Left ventricle myocardium inferior (tissue), 1 donor: ENCODE measurements around the gene NCOA7. TPM values are rescaled to one million over a fixed set of nuclear protein-coding genes. Genes with fewer than 3 reads are reported as not detected.

ENCODE experiments used
- DNase-seq: peaks from one replicate; pipeline ENCODE4 v3.0.0-alpha.2; 2020
- H3K27ac ChIP-seq: fragments of 200-600 bp; replicated peaks from 2 replicates; pipeline ENCODE4 v1.8.0; 2021
- H3K27me3 ChIP-seq: fragments of 200-600 bp; 2 replicates; pipeline ENCODE4 v1.8.0; 2021; ENCODE audit warnings: low read depth
- H3K36me3 ChIP-seq: fragments of 200-600 bp; 2 replicates; pipeline ENCODE4 v1.8.0; 2021
- H3K4me1 ChIP-seq: fragments of 200-600 bp; 2 replicates; pipeline ENCODE4 v1.8.0; 2021
- H3K4me3 ChIP-seq: fragments of 200-600 bp; 2 replicates; pipeline ENCODE4 v1.8.0; 2021; ENCODE audit warnings: mild to moderate bottlenecking, moderate library complexity
- H3K9me3 ChIP-seq: fragments of 200-600 bp; replicated peaks from 2 replicates; pipeline ENCODE4 v1.8.0; 2021
- intact Hi-C: fragments of 100-400 bp; cut with micrococcal nuclease; formaldehyde crosslinking; loops from one replicate; pipeline ENCODE4 v1.11.0; 2022
- total RNA-seq: library from RNA; stranded (reverse); fragmentation: NEBNext Ultra II Directional; extraction: Animal tissue kit (Norgen Biotek cat#: 25700); gene quantifications from one replicate; pipeline ENCODE4 v1.2.1, GENCODE V29; 2021
- TF ChIP-seq, protein P1 (sequence below): fragments of 200-600 bp; IDR thresholded peaks from 2 replicates; pipeline ENCODE4 v1.8.0; 2021; ENCODE audit warnings: antibody characterized with exemption, mild to moderate bottlenecking, borderline replicate concordance
- donor health status: DM: no; HTN: yes; CAD: no; lungs with severe emphysema.

NCOA7 gene
- total RNA-seq, 1 donor from 2014 or later = 10.3 TPM

DNA sequence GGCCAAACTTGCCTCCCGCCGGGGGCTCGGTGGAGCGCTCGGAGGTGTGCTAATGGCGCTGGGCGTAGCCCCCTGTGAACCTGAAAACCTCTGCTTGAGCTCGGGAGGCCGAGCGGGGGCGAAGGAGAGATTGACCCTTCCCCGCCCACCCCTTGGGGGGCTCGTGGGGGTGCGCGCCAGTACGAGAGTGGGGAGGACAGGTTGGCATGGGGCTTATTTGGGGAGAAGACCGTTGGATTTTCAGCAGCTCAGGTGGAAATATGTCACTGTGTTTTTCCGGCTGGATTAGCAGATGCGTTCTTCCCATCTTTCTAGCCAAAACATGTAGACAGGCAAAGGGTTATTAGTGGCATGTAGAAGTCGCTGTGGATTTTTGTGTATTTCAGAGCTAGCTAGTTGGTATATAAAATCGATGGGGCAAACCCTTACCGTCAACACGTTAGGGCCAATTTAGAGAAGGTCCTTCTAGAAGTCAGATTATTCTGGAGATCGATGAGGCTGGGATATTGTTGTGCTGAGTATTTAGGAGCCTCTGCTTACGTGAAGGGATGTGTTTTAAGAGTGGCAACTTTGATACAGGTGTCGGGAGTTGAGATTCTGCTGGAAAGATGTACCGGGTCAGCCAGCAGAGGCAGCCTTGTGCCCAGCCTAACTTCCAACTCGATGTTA, 525 bp downstream of the NCOA7 start:
- Histone ChIP-seq H3K9me3 (no peaks in the 10 kb centered on the region), H3K4me3 (peak overlapping the region; percentile 94), H3K36me3 (no peaks in the 10 kb centered on the region), H3K27me3 (no peaks in the 10 kb centered on the region), H3K4me1 (peaks cover 60% of the 10 kb centered on the region), H3K27ac (peak overlapping the region; percentile 96)
- no peak for DNase-seq
- TF ChIP-seq, protein P1, sequence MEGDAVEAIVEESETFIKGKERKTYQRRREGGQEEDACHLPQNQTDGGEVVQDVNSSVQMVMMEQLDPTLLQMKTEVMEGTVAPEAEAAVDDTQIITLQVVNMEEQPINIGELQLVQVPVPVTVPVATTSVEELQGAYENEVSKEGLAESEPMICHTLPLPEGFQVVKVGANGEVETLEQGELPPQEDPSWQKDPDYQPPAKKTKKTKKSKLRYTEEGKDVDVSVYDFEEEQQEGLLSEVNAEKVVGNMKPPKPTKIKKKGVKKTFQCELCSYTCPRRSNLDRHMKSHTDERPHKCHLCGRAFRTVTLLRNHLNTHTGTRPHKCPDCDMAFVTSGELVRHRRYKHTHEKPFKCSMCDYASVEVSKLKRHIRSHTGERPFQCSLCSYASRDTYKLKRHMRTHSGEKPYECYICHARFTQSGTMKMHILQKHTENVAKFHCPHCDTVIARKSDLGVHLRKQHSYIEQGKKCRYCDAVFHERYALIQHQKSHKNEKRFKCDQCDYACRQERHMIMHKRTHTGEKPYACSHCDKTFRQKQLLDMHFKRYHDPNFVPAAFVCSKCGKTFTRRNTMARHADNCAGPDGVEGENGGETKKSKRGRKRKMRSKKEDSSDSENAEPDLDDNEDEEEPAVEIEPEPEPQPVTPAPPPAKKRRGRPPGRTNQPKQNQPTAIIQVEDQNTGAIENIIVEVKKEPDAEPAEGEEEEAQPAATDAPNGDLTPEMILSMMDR = peak; percentile 65
- intact Hi-C loops = loop anchor here (10.0 kb wide), 1 partner anchor 54 kb away; no protein-coding TSS in a partner anchor

DNA sequence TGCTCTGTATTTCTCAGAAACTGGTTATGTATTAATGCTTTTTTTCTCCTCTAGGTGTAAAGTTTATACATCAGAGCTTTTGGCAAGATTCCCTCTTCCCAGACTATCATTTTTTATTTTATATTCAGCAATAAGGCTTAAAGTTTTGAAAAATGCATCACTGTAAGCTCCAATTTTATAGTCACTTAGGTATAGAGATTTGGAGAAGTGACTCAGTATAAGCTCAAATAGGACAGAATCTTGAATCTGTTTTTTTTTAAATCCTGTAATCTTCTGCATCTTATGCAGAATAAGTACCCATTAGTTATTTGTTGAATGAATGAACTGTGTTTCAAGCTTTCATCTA, 1.0 kb downstream of the NCOA7 start:
- H3K4me3 ChIP-seq = peak overlapping the region; percentile 94
- H3K27me3 ChIP-seq = no peaks in the 10 kb centered on the region
- H3K27ac ChIP-seq = peak overlapping the region; percentile 96
- no peak for DNase-seq
- no peaks in the 10 kb centered on the region for H3K36me3 ChIP-seq
- H3K9me3 ChIP-seq = no peaks in the 10 kb centered on the region
- TF ChIP-seq, protein P1 = no peak
- H3K4me1 ChIP-seq = peaks cover 60% of the 10 kb centered on the region
- intact Hi-C loops = loop anchor here (10.0 kb wide), 1 partner anchor 53 kb away; no protein-coding TSS in a partner anchor

DNA sequence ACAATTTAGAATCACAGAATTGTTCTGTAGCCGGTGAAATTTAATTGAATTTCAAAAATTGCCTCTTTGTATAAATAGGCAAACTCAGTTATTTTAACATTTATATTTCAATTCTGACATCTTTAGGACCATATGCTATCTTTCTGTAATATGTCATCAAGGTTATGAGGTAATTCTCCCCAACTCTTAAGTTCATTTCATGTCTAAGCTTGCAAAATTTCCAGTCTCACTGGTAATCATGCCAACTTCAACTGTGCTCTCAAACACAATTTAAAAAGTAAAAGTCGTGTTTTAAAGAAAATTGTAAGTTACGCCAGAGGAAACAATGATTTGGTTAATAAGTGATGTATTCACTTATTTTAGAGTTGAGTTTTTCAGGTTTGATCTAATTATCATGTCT, 1.4 kb downstream of the NCOA7 start:
- Histone ChIP-seq H3K27me3 (no peaks in the 10 kb centered on the region), H3K4me3 (peak overlapping the region; percentile 94), H3K9me3 (no peaks in the 10 kb centered on the region), H3K36me3 (no peaks in the 10 kb centered on the region), H3K27ac (peak overlapping the region; percentile 96), H3K4me1 (peaks cover 60% of the 10 kb centered on the region)
- intact Hi-C loops = loop anchor here (10.0 kb wide), 1 partner anchor 53 kb away; no protein-coding TSS in a partner anchor
- TF ChIP-seq, protein P1 = no peak
- no peak for DNase-seq

DNA sequence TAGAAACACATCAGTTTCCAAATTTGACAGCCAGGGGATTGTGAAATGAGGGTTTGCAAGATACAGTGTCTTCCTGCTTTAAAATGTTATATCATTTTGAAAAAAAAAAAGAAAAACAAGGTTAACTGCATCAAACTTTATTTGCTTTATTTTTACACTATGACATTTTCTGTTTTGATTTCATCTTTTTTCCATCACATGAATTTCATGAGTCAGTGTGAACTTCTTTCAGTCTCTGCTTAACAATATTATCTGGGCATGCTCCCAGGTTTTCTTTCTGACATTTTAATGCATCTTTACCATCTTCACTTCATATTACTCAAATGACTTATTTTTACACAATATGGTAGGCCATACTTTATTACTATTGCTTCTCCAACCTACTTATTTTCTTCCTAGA, 1.9 kb downstream of the NCOA7 start:
- TF ChIP-seq, protein P1 = no peak
- Histone ChIP-seq H3K27ac (no peak overlapping the region), H3K9me3 (no peaks in the 10 kb centered on the region), H3K4me1 (peaks cover 60% of the 10 kb centered on the region), H3K27me3 (no peaks in the 10 kb centered on the region), H3K4me3 (peak overlapping the region; percentile 94), H3K36me3 (no peaks in the 10 kb centered on the region)
- DNase-seq = no peak
- intact Hi-C loops = loop anchor here (10.0 kb wide), 1 partner anchor 52 kb away; no protein-coding TSS in a partner anchor

DNA sequence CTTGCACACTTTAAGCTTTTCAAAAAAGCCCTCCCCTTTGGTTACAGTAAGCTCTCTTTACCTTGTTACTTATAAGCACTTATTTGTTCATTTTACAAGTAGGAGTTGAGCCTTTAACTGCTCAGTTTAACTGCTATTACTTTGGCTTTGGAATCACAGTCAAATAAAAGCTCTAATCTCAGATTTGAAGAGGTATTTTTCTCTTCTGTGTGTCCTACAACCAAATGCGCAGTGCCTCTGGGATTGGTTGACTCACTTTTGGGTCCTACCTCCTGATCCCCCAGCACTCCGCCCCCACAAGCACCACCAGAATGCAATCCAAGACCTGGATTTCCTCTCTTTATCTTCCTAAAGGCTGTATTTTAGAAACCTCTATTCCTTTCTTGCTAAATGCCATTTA, 2.5 kb downstream of the NCOA7 start:
- Histone ChIP-seq H3K4me3 (peak overlapping the region; percentile 94), H3K36me3 (no peaks in the 10 kb centered on the region), H3K4me1 (peaks cover 57% of the 10 kb centered on the region), H3K9me3 (no peaks in the 10 kb centered on the region), H3K27ac (peak overlapping the region; percentile 38), H3K27me3 (no peaks in the 10 kb centered on the region)
- intact Hi-C loops = loop anchor here (10.0 kb wide), 1 partner anchor 52 kb away; no protein-coding TSS in a partner anchor
- no peak for DNase-seq
- TF ChIP-seq, protein P1 = no peak
